T47D (cell line): ENCODE results near the gene BEAN1.
A peak's percentile ranks its signal among the peaks of the same experiment; 100 is the strongest.

Experiments
- DNase-seq, 2 experiments: peaks; one replicate each; pipeline versions ENCODE4 v3.0.0 to v3.0.0-alpha.2; 2011 to 2012; ENCODE audit warnings: low read depth in 1 of 2, low spot score in 1 of 2
- JUND ChIP-seq: IDR thresholded peaks from 2 replicates; pipeline ENCODE4 v1.6.1; 2012; ENCODE audit warnings: low read depth
- in situ Hi-C: cut with HindIII; loops from 2 replicates; pipeline ENCODE4 v1.10.0; 2016; ENCODE audit warnings: low sequenced_read_pairs, low pct_unique_long_range_greater_than_20kb

BEAN1 gene, protein sequence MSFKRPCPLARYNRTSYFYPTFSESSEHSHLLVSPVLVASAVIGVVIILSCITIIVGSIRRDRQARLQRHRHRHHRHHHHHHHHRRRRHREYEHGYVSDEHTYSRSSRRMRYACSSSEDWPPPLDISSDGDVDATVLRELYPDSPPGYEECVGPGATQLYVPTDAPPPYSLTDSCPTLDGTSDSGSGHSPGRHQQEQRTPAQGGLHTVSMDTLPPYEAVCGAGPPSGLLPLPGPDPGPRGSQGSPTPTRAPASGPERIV

DNA sequence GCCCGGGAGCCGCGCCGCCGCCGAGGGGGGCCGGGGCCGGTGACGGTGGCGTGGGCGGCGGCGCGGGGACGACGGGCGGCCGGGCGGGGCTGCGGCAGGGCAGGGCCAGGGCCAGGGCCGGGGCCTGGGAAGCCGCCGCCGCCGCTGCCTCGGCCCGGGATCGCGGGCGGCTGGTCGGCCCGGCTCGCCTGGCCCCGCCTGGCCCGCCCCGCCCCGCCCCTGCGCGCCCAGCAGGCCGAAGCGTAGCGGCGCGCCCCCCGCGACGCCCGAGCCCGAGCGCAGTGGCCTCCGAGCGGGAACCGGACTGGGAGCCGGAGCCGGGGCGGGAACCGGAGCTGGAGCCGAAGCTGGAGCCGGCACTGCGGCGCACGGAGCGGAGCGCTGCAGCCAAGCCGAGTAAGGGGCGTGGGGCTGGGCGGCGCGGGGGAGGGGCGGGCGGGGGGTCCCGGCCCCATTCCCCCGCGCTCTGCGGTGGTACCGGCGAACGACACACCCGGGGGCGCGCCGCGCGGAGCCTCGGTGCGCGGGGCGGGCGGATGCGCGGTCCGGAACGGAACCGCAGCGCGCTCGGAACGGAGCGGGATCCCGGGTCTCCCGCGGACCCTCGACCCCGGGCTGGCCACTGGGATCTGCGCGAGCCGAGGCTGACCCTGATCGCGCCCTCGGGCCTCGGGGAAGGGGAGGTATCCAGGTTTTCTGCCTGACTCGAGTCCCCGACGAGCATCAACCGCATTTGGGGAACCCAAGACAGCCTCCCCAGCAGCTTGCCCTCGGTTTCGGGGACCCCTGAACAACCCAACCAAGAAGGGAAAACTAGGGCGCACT lies at the start of gene BEAN1:
Gene BEAN1, plus strand, starts transcription at position 260 of the 825 bp plus-strand sequence. CDS start 10,382 bp downstream, outside the sequence.
- in situ Hi-C loops: no loop called here
- DNase-seq: peak; percentile 36 to 49
- TF ChIP-seq JUND: no peak

DNA sequence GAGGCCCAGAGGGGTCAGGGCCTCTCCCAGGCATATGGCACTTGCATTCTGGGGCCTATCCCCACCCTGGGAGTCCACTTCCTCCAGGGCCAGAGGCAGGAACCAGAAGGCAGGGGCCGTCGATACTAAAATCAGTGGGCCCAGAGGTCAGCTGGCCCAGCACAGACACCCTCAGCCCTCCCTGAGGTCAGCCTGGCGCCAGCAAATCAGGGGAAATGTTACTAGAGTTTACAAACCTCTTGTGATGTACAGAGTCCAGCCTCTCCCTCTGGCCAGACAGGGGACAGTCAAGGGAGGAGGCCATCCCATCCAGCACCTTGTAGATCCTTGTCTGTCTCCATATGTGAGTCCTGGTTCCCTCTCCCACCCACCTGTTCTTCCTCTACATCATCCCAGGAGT lies 49.8 kb upstream of the BEAN1 start:
- TF ChIP-seq JUND: no peak
- in situ Hi-C loops: no loop called here
- no peak for DNase-seq

DNA sequence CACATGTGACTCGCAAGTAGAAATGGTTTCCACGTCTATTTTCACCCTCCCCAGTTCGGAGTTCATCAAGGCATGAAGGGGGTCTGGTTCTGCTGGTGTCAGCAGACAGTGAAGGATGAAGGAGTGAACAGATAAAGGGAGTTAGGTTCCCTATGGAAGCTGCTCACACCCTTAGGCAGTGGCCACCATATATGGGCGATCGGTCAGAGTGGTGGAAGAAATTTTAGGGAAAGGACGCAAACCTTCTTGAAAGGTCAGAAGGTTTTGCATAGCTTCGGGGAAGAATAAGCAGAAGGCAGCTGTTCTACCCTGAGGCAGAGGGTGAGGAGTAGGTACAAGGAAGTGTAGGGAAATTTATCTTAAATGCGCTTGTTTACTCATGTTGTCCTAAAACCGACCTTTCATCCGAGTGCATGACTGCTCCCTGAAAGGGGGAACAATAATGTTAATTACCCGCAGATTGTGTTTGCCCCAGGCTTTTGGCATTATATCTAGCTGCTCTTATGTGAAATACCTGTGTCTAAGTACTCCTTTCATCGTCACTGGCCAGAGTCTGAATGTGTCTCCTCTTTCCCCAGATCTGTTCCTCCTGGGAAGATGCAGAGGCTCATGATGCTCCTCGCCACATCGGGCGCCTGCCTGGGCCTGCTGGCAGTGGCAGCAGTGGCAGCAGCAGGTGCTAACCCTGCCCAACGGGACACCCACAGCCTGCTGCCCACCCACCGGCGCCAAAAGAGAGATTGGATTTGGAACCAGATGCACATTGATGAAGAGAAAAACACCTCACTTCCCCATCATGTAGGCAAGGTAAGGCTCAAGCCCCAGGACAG lies 48.1 kb upstream of the BEAN1 start:
- in situ Hi-C loops: no loop called here

DNA sequence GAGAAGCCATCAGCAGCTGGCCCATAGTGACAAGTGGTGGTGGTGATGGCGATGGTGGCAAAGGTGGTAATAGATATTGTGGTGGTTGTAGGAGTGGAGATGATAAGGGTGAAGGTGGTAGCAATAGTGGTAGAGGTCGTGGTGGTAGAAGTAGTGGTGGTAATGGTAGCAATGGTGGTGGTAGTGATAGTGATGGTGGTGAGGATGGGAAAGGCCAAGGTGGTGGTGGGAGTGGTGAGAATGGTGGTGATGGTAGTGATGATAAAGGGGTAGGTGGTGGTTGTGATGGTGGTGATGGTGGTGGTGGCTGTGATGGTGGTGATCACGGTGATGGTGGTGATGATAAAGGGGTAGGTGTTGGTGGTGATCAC lies 47.5 kb upstream of the BEAN1 start:
- no peak for DNase-seq
- no peak for TF ChIP-seq JUND
- in situ Hi-C loops: no loop called here

More for the DNA sequence above, 48.1 kb upstream of the BEAN1 start:
- DNase-seq: peak in 1 of 2 experiments; percentile 38
- no peak for TF ChIP-seq JUND

DNA sequence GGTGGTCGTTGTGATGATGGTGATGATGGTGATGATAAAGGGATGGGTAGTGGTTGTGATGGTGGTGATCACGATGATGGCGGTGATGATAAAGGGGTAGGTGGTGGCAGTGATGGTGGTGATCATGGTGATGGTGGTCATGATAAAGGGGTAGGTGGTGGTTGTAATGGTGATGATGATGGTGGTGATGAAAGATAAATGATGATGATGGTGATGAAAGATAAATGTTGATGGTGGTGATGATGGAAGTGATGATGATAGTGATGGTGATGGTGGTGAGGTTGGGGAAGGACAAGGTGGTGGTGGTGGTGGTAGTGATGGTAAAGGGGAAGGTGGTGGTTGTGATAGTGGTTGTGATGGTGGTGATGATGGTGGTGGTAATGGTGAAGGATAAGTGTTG lies 46.7 kb upstream of the BEAN1 start:
- DNase-seq: no peak
- TF ChIP-seq JUND: no peak
- in situ Hi-C loops: no loop called here

DNA sequence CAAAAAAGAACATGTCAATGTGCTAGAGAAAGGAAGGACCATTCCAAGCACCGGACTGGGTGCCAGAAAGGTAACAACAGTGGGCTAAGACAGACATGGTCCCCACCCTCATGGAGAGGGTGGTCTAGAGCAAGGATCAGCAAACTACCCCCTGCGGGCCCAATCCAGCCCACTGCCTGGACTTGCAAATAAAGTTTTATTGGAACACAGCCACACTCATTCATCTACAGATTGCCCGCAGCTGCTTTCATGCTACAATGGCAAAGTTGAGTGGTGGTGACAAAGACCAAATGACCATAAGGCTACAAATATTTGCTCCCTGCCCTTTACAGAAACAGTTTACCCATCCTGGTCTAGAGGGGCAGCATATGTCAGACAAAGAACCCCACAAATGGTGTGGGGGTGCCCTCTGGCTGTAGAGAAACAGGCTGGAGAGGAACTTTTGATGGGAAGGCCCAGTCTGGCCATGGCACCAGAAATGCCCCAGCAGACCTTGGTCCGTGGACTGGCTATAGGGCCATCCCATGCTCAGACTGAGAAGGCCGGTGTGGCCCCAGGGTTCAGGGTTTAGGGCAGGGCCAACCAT lies 45.4 kb upstream of the BEAN1 start:
- in situ Hi-C loops: no loop called here
- DNase-seq: no peak
- TF ChIP-seq JUND: no peak

DNA sequence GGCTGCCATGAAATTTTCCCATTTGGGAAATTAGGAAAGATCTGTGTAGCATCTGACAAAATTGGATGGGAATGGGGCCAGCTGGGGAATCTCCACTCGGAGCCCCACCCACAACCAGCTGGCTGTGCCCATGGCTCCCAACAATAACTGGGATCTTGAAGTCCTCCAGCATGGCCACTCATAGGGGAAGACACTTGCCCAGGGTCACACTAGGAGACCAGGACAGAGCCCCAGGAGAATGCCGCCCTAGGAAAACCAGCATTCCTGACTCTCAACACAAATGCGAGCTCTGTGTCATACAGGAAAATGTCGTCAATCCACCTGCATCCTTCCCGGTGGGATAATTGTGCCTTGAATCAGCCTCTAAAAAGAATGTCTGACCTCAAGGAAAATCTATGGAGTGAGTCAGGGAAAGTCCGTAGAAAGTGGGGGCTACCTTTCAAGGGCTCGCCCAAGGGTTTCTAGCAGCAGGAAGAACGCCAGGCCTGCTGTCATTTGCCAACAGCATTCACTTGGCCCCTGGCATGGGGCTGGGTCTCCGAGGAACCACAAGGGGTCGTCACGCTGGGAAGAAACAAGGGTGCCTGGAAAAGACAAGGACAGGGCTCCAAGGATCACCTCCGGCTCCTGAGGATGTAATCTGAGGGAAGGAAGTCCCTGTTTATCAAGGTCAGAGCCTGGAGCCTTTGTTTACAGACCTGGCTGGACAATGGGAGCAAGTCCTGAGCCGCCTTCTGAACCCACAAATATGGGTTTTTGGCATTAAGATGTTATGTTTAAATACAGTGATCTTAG lies 44.7 kb upstream of the BEAN1 start:
- TF ChIP-seq JUND: no peak
- DNase-seq: no peak
- in situ Hi-C loops: no loop called here

DNA sequence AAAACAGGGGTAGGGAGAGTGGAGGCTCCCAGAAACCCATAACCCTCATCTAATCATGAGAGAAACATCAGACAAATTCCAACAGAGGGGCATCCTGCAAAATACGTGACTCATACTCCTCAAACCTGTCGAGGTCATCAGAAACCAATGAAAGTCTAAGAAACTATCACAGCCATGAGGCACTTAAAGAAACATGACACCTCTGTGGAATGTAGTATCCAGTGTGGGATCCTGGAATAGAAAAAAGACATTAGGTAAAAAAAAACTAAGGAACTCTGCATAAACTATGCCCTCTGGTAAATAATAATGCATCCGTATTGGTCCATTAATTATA lies 44.2 kb upstream of the BEAN1 start:
- in situ Hi-C loops: no loop called here
- TF ChIP-seq JUND: no peak
- DNase-seq: no peak

DNA sequence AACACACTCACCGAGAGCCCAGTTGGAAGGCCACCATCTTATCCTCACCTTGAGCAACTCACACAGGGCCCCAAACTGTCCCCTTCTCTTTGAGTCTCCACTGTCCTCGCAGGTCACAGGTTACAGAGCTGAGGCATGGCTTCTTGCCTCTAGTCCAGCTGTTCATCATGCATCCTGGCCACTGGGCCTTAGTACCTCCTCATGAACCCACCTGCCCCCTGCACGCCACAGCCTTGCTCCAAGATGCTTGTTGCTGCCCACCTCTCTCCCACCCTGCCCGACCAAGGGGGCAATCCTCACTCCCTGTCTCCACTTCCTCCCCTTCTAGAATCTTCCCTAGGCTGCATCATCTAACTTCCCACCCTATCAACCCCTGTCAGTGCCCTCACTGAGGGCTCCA lies 43.5 kb upstream of the BEAN1 start:
- in situ Hi-C loops: no loop called here
- no peak for TF ChIP-seq JUND
- no peak for DNase-seq

DNA sequence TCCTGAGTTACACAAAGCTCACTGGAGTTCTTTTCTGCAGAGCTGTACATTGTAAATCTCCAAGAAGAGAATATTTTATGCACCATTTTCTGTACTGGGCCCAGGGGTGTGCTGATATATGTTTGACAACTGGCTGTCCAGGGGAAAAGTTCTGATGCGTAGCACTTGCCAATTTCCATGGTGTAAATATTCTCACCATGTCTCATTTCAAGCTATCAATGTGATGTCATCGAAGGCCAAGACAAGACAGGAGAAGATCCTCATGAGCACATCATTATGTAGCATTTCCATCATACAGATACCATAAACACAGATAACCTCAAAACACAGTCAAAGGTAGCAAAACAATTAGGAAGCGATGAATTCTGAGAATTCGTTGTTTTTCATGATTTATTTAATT lies 41.7 kb upstream of the BEAN1 start:
- in situ Hi-C loops: no loop called here
- TF ChIP-seq JUND: no peak
- no peak for DNase-seq

DNA sequence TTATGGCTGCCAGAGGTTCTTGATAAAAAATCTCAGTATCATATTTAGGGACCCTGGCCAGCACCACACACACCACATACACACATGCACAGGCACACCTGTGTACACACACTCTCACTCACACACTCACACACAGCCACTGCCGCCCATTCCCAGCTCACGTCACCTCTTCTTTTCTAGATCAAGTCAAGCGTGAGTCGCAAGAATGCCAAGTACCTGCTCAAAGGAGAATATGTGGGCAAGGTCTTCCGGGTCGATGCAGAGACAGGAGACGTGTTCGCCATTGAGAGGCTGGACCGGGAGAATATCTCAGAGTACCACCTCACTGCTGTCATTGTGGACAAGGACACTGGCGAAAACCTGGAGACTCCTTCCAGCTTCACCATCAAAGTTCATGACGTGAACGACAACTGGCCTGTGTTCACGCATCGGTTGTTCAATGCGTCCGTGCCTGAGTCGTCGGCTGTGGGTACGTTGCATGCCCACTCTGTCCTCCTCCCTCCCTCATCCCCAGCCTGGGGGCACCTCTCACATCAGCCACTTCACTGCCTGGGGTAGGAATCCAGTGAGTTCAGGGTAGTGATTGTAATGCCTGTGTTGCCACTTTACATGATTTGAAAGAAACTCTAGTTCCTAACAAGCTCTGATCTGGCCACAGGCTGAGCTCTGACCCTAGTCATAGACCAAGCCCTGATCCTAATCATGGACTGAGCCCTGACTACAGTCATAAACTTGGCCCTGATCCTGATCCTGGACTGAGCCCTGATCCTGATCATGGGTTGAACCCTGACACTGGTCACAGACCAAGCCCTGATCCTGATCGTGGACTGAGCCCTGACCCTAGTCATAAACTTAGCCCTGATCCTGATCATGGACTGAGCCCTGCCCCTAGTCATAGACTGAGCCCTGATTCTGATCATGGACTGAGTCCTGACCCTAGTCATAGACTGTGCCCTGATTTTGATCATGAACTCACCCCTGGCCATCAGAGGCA lies 40.2 kb upstream of the BEAN1 start:
- in situ Hi-C loops: no loop called here
- no peak for TF ChIP-seq JUND
- no peak for DNase-seq
